H1 (cell line): ENCODE results near the gene ZNF576. TPM values are rescaled to one million over a fixed set of nuclear protein-coding genes. Genes with fewer than 3 reads are reported as not detected.

Experiments
- KDM1A ChIP-seq: fragments of 200-600, 300-600 bp; sonication (generic); IDR thresholded peaks from 2 replicates; pipeline ENCODE4 v1.7.1; 2016; ENCODE audit warnings: mild to moderate bottlenecking, low read length, borderline replicate concordance
- MAFK ChIP-seq: IDR thresholded peaks from 2 replicates; pipeline ENCODE4 v1.6.1; 2012; ENCODE audit warnings: low read depth, mild to moderate bottlenecking, improper control_type of control experiment, low read length
- RNF2 ChIP-seq: fragments of 200-900, 300-1000 bp; sonication (generic); IDR thresholded peaks from 2 replicates; pipeline ENCODE4 v1.7.1; 2016; ENCODE audit warnings: borderline replicate concordance, low read depth, mild to moderate bottlenecking, antibody characterized with exemption, low read length; ENCODE audit not compliant: poor library complexity, severe bottlenecking; ENCODE audit errors: missing control alignments
- SAP30 ChIP-seq: fragments of 300-600 bp; sonication (generic); IDR thresholded peaks from 2 replicates; pipeline ENCODE4 v1.7.1; 2012; ENCODE audit warnings: low read length, moderate library complexity, mild to moderate bottlenecking, inconsistent platforms; ENCODE audit not compliant: insufficient read depth, insufficient replicate concordance
- SP1 ChIP-seq: IDR thresholded peaks from 2 replicates; pipeline ENCODE4 v1.6.1; 2011; ENCODE audit warnings: low read depth, low read length
- polyA plus RNA-seq, 7 experiments: library from polyadenylated mRNA; depleted of rRNA in 3 of 7; stranded (reverse) in 5 of 7; unstranded in 2 of 7; fragments of >200 nt in 5 of 7; fragments of 200-250 nt in 2 of 7; gene quantifications; 1 replicate in 5 of 7; 2 replicates in 1 of 7; 4 replicates in 1 of 7; pipeline versions ENCODE4 v1.2.1 to v1.2.3, GENCODE V29; 2011 to 2013; ENCODE audit warnings: missing spikeins in 2 of 7, mixed read lengths in 2 of 7
- total RNA-seq: library from RNA; stranded (reverse); fragmentation: NEBNext Ultra II Directional; extraction: Animal tissue kit (Norgen Biotek cat#: 25700); gene quantifications from 2 replicates; pipeline ENCODE4 v1.2.1, GENCODE V29; 2021
- TF ChIP-seq, protein P1 (sequence below): IDR thresholded peaks from 2 replicates; pipeline ENCODE4 v1.6.1; 2011; ENCODE audit warnings: low read length, improper control_type of control experiment

Gene ZNF576
- total and polyA plus RNA-seq, 2 of the 8 experiments (the other 6 are each of a cell fraction or from before 2014, with no cell fraction given), result 13.6 to 32.4 TPM

DNA sequence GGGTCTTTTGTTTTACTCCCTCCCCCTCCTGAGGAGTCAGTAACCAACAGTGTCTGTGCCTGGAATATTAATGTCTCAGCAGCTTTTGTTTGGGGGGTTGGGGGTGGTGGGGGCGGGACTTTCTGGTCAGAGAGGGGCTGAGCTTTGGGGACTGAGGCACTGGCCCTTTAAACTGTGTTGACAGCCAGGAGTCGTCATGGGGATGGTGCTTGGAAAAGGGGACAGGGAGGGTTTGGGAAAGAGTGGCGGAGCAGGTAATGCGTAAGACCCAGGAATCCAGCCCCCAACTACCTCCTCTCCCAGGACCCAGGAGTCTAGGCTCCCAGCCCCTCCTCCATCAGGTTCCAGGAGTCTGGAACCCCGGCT, 38.1 kb downstream of the ZNF576 start (continued):
- TF ChIP-seq RNF2 (no peak), SAP30 (no peak), MAFK (no peak), KDM1A (0 out of 2 replicates have a peak, but pooled peaks have one; percentile 5), SP1 (peak; percentile 40; the same call in 1 of the 2 replicates)
- TF ChIP-seq, protein P1, sequence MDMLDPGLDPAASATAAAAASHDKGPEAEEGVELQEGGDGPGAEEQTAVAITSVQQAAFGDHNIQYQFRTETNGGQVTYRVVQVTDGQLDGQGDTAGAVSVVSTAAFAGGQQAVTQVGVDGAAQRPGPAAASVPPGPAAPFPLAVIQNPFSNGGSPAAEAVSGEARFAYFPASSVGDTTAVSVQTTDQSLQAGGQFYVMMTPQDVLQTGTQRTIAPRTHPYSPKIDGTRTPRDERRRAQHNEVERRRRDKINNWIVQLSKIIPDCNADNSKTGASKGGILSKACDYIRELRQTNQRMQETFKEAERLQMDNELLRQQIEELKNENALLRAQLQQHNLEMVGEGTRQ, result no peak
